DOHH2 (cell line): ENCODE data around the gene CXCL9.

Source experiments
- H3F3A ChIP-seq: fragments of 200-600 bp; sonication (generic), shearing (Covaris generic); 2 replicates; pipeline ENCODE4 v1.6.0; 2016; ENCODE audit warnings: antibody characterized with exemption, mild to moderate bottlenecking; ENCODE audit not compliant: control insufficient read depth, insufficient read depth
- H3K27ac ChIP-seq: fragments of 200-600 bp; sonication (generic); 2 replicates; pipeline ENCODE4 v1.5.1; 2014; ENCODE audit warnings: low read depth, mild to moderate bottlenecking, low read length, moderate library complexity
- H3K27me3 ChIP-seq: fragments of 200-600 bp; sonication (generic); 2 replicates; pipeline ENCODE4 v1.6.1; 2014; ENCODE audit warnings: mild to moderate bottlenecking, low read length, mixed read lengths; ENCODE audit not compliant: control insufficient read depth
- H3K36me3 ChIP-seq: fragments of 200-600 bp; sonication (generic); 2 replicates; pipeline ENCODE4 v1.6.1; 2014; ENCODE audit warnings: mild to moderate bottlenecking, low read length, moderate library complexity, mixed read lengths; ENCODE audit not compliant: control insufficient read depth
- H3K4me1 ChIP-seq: fragments of 200-600 bp; sonication (generic); 2 replicates; pipeline ENCODE4 v1.6.1; 2014; ENCODE audit warnings: mild to moderate bottlenecking, low read length, mixed read lengths; ENCODE audit not compliant: control insufficient read depth
- H3K4me2 ChIP-seq: fragments of 200-600 bp; sonication (generic); 2 replicates; pipeline ENCODE4 v1.6.0; 2014; ENCODE audit warnings: mild to moderate bottlenecking, low read length, moderate library complexity
- H3K4me3 ChIP-seq: fragments of 200-600 bp; sonication (generic); 2 replicates; pipeline ENCODE4 v1.5.1; 2014; ENCODE audit warnings: mild to moderate bottlenecking, low read length, mixed read lengths
- H3K79me2 ChIP-seq: fragments of 200-600 bp; sonication (generic); 2 replicates; pipeline ENCODE4 v1.6.1; 2014; ENCODE audit warnings: mild to moderate bottlenecking, low read length, mixed read lengths; ENCODE audit not compliant: control insufficient read depth
- H3K9me2 ChIP-seq: fragments of 200-600 bp; sonication (generic); replicated peaks from 2 replicates; pipeline ENCODE4 v1.6.1; 2014; ENCODE audit warnings: mild to moderate bottlenecking, low read length, mixed read lengths; ENCODE audit not compliant: control insufficient read depth
- H3K9me3 ChIP-seq: fragments of 200-600 bp; sonication (generic); 2 replicates; pipeline ENCODE4 v1.6.1; 2014; ENCODE audit warnings: antibody characterized with exemption, low read length, mixed read lengths; ENCODE audit not compliant: control insufficient read depth, insufficient read depth
- H4K20me1 ChIP-seq: fragments of 200-600 bp; sonication (generic); 2 replicates; pipeline ENCODE4 v1.6.0; 2014; ENCODE audit warnings: low read depth, mild to moderate bottlenecking, antibody characterized with exemption, low read length, moderate library complexity; ENCODE audit not compliant: control insufficient read depth, insufficient read depth
- CTCF ChIP-seq: fragments of 200-600 bp; sonication (generic); IDR thresholded peaks from one replicate; pipeline ENCODE4 v1.5.1; 2014; ENCODE audit warnings: antibody characterized with exemption, mild to moderate bottlenecking, low read depth, low read length; ENCODE audit not compliant: poor library complexity, severe bottlenecking
- EZH2phosphoT487 ChIP-seq: fragments of 200-600 bp; sonication (generic); IDR thresholded peaks from 2 replicates; pipeline ENCODE4 v1.6.1; 2017; ENCODE audit warnings: borderline replicate concordance, mild to moderate bottlenecking, antibody characterized with exemption, low read length, moderate library complexity, mixed read lengths

Gene CXCL9

GRCh38 chr4:76035799-76036380 lies 28.6 kb upstream of the CXCL9 start, which contains the start of gene CXCL11:
CXCL11 (minus strand) TSS chr4:76036070; CDS start chr4:76035987, 83 bp downstream.
- Histone ChIP-seq H4K20me1 (no peaks in the 10 kb centered on the region), H3K4me1 (no peaks in the 10 kb centered on the region), H3K79me2 (no peaks in the 10 kb centered on the region)

GRCh38 chr4:76035141-76035540 lies 27.8 kb upstream of the CXCL9 start:
- Histone ChIP-seq H3K9me3 (no peaks in the 10 kb centered on the region), H3K4me2 (no peak overlapping the region), H3K9me2 (no peaks in the 10 kb centered on the region), H3K27me3 (0 out of 2 replicates have a peak, but pooled peaks cover 6% of the 10 kb centered on the region), H3K79me2 (no peaks in the 10 kb centered on the region), H3K27ac (no peak overlapping the region), H3F3A (no peaks in the 10 kb centered on the region), H3K36me3 (no peaks in the 10 kb centered on the region), H3K4me3 (no peak overlapping the region), H4K20me1 (no peaks in the 10 kb centered on the region), H3K4me1 (no peaks in the 10 kb centered on the region)
- TF ChIP-seq EZH2phosphoT487 (no peak), CTCF (no peak)

More at GRCh38 chr4:76035799-76036380, 28.6 kb upstream of the CXCL9 start, which contains the start of gene CXCL11:
- H3K4me3 ChIP-seq: no peak within 1 kb of the TSS
- no peaks in the 10 kb centered on the region for H3F3A ChIP-seq
- H3K27me3 ChIP-seq: 0 out of 2 replicates have a peak, but pooled peaks cover 6% of the 10 kb centered on the region
- no peaks in the 10 kb centered on the region for H3K9me2 ChIP-seq
- no peak within 1 kb of the TSS for H3K4me2 ChIP-seq
- H3K36me3 ChIP-seq: no peaks in the 10 kb centered on the region
- H3K9me3 ChIP-seq: no peaks in the 10 kb centered on the region
- TF ChIP-seq CTCF (no peak), EZH2phosphoT487 (no peak)
- H3K27ac ChIP-seq: no peak within 1 kb of the TSS

GRCh38 chr4:76029300-76029699 lies 22.0 kb upstream of the CXCL9 start:
- H4K20me1 ChIP-seq: no peaks in the 10 kb centered on the region
- H3K9me2 ChIP-seq: no peaks in the 10 kb centered on the region
- TF ChIP-seq CTCF: no peak
- TF ChIP-seq EZH2phosphoT487: no peak
- H3K27ac ChIP-seq: no peak overlapping the region
- H3K36me3 ChIP-seq: no peaks in the 10 kb centered on the region
- H3K27me3 ChIP-seq: peaks cover 9% of the 10 kb centered on the region
- no peak overlapping the region for H3K4me3 ChIP-seq
- H3F3A ChIP-seq: no peaks in the 10 kb centered on the region
- no peak overlapping the region for H3K4me2 ChIP-seq
- no peaks in the 10 kb centered on the region for H3K4me1 ChIP-seq
- no peaks in the 10 kb centered on the region for H3K79me2 ChIP-seq
- no peaks in the 10 kb centered on the region for H3K9me3 ChIP-seq
